Skeletal muscle cell (primary cell): ENCODE results near the gene PIGT.
"Not testable (repeated sequence)": the region's sequence is repeated elsewhere in the genome, so short reads cannot be mapped to it uniquely, and the experiment has no call there.

Experiments
- DNase-seq: peaks from one replicate; pipeline ENCODE4 v3.0.0-alpha.2; 2010; ENCODE audit warnings: low read depth
- H3K4me3 ChIP-seq: 2 replicates; pipeline ENCODE4 v1.5.1; 2011; ENCODE audit warnings: low read depth, mild to moderate bottlenecking, control low read depth, low read length, moderate library complexity

The PIGT gene

DNA sequence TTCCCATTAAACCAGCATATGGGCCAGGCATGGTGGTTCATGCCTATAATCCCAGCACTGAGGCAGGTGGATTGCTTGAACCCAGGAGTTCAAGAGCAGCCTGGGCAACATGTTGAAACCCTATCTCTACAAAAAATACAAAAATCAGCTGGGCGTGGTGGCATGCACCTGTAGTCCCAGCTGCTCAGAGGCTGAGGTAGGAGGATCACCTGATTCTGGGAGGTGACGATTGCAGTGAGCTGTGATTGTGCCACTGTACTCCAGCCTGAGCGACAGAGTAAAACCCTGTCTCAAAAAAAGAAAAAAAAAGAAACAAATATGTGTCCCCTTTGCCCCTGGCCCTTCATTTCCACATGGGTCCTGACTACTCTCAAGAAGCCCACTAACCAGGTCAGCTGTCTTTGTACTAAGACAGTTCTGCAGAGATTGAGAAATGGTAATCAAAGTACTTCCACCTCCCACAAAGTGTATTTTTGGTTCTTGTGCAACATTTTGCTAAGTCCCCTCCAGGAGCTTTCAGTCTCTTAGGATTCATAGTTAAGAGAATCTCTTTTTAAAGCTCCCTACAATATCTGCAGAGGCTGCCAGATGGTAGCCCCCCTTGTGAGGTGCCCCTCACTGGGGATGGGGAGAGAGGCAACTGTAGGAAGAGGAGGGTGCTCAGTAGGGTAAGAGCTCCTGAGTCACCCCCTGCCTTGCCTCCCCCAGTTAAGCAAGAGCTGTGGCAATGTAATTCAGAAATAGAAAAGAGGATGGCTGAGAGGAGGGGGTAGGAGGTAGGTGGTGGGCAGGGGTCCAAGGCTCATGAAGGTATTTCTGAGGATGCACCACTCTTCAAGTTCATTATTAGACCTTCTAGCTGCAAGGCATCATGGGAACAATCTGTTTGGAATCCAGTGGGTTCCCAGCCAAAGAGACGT, 37.1 kb downstream of the PIGT start:
- no peak overlapping the region for H3K4me3 ChIP-seq
- DNase-seq, result no peak

- H3K4me3 ChIP-seq, result no peak overlapping the region
- no peak for DNase-seq
Observed at GRCh38 chr20:45456632-45457031, 40.7 kb downstream of the PIGT start.

- DNase-seq, result no peak
- H3K4me3 ChIP-seq, result no peak overlapping the region
Observed at GRCh38 chr20:45459606-45460005, 43.7 kb downstream of the PIGT start.

DNA sequence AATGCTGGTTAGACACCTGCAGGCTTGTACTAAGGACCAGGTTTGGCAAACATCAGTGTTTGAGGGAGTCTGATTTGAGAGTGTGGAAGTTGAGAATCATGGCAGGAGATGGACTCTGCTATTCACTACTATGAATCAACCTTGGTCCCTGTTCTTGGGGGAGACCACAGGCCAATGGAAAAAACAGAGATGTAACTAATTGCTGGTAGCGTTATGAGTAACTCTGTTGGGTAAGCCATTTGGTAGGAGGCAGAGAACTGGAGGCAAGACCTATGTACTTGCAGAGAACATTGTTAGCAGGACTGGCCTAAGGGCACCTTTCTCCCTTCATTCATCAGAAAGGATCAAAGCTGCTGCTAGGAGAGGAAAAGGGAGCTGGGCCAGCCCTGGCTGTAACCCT, 45.3 kb downstream of the PIGT start:
- DNase-seq, result no peak
- H3K4me3 ChIP-seq, result no peak overlapping the region

DNA sequence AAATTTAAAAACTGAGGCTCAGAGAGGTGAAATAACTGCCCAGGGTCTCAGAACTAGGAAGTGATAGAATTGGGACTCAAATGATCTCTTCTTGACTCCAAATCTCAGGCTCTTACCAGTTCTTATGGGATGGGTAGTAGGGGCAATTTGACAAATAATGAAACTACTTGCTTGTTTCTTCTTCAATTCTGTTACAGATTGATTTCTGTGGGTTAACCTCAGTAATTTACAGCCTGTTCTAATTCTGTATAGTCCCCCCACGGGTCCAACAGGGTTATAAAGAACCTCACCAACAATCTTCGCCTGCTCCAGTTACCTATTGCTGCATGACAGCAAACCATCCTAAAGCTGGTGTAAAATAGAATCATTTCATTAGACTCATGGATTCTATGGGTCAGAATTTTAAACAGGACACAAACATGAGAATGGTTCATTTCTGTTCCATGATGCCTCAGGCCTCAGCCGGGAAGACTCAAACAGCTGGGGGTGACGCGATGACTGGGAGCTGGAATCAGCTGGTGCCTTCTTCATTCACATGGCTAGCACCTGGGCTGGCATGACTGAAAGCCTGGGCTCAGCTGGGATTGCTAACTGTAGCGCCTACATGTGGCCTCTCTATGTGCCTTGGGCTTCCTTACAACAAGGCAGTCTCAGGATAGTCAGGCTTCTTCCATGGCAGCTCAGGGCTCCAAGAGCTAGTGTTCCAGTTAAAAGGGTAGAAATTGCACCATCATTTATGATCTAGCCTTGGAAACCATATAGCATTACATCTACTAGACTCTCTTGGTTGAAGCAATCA, 47.0 kb downstream of the PIGT start:
- no peak overlapping the region for H3K4me3 ChIP-seq
- no peak for DNase-seq

GRCh38 chr20:45463709-45464108, 47.8 kb downstream of the PIGT start:
- no peak for DNase-seq
- H3K4me3 ChIP-seq, result no peak overlapping the region

DNA sequence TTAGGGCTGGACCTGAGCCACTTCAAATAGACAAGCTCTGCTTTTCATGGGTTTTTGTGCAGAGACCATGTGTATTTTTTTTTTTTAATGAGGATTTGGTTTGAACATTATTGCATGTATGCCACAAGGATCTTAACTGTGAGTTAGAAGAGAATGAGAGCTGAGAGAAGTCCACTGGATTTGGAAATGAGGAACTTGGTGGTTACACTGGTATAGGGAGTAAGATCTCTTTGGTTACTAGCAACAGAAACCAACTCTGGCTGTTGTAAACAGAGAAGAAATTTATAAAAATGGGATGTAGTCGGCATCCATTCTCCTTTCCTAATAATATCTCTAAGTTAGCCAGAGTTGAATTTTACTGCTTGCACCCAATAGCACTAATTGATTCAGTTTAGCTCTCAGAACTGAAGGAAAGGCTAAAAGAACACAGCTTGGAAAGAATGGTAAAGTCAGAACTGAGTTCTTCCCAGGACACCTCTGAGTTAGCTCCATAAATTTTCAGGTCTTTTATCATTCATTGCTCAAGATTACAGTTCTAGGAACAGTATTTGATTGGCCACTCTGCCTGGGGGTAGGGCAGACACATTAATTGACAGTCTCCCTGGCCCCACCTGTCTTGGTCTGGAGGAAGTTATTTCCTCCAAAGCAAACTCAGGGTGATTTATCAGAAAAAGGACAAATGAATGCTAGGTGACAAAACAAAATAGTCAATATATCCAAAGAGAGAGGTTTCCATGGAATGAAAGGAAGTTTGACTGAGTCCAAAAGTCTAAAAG, 49.7 kb downstream of the PIGT start:
- H3K4me3 ChIP-seq, result no peak overlapping the region
- DNase-seq, result no peak

DNA sequence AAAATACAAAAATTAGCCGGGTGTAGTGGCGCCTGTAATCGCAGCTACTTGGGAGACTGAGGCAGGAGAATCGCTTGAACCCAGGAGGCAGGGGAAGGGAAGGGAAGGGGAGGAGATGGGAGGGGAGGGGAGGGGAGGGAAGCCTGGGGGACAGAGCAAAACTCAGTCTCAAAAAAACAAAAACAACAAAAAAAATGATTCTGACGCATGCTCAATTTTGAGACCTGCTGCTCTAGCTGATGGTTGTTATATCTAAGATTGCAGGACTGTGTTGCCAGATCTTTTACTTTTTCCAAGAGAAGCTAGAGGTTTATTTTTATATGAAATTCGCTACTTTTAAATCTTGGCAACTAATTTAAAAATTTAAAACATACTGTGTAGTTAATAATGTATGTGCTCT, 51.2 kb downstream of the PIGT start:
- DNase-seq, result no peak

GRCh38 chr20:45467861-45468260, 51.9 kb downstream of the PIGT start:
- no peak for DNase-seq
- H3K4me3 ChIP-seq, result no peak overlapping the region

More for the DNA sequence above, 51.2 kb downstream of the PIGT start:
- H3K4me3 ChIP-seq, result no peak overlapping the region

DNA sequence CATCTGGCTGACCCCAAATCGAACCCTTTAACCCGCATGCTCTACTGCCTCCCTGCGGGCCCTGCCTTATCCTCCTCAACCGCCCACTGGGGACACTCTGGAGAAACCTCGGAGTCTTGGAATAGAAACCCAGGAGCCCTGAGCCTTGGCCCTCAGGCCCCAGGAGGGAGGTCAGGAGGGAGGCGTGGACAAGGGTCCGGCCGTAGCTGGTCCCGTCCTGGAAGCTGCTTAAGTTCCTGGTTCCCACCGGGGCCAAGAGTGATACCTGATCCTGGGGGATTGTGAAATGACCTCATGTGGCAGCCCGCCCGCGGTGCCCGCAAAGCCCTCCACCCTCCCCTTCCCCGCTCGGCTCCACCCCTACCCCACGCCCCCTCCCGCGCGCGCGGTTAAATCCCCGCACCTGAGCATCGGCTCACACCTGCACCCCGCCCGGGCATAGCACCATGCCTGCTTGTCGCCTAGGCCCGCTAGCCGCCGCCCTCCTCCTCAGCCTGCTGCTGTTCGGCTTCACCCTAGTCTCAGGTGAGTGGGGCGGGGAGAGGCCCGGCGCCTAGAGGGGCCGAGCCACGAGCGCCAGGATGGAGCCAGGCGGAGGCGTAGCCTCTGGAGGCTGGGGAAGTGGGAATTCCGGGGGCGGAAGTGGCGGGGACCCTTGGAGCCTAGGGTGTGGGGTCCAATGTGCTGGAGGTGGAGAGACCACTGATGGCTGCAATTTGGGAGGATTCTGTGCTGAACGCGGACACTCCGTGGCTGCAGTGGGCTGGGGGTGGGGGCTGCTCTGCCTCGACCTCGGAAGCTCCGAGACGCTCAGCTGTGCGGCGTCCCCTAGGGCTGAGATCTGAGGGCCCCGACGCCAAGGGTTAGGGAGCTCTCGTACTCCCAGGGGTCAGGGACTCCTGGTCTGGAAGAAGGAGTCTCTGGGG, 53.7 kb downstream of the PIGT start, which contains the start of gene WFDC2:
TSS of gene WFDC2 (plus strand) at position 418 of the 926 bp plus-strand sequence. CDS start at position 447, 29 bp downstream.
- no peak for DNase-seq
- peak within 1 kb of the TSS; percentile 46 for H3K4me3 ChIP-seq

- no peak for DNase-seq
- H3K4me3 ChIP-seq, result peak overlapping the region; percentile 46
Observed at GRCh38 chr20:45470262-45470931, 54.5 kb downstream of the PIGT start.

DNA sequence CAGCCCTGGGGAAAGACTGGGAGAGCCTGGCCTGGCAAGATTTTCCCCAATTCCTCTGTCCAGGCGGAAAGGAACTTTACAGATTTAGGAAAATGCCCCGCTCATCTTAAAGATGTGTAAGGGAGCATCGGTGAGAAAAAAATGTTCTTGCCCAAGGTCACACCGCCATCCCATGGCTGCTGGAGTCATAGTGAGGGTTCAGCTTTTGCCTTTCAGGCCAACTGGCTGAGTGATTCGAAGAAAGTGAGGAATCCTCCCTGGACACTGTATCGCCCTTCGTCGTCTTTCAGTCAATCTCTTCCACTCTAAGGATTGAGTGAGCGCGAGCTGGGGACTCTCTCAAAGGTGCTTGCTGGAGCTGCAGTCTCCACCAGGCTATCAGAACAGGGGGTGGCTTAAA, 55.0 kb downstream of the PIGT start:
- no peak for DNase-seq
- peak overlapping the region; percentile 46 for H3K4me3 ChIP-seq

DNA sequence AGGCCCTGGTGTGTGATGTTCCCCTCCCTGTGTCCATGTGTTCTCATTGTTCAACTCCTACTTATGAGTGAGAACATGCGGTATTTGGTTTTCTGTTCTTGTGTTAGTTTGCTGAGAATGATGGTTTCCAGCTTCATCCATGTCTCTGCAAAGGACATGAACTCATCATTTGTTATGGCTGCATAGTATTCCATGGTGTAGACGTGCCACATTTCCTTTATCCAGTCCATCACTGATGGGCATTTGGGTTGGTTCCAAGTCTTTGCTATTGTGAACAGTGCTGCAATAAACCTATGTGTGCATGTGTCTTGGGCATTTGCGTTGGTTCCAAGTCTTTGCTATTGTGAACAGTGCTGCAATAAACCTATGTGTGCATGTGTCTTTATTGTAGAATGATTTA, 56.3 kb downstream of the PIGT start:
- H3K4me3 ChIP-seq, DNase-seq: not testable (repeated sequence)
